Thyroid gland (tissue), 4 donors: Measurements from ENCODE around the gene PEPD. TPM values are rescaled to one million over a fixed set of nuclear protein-coding genes. Genes with fewer than 3 reads are reported as not detected.

Experiments used
- DNase-seq, 2 donors: peaks; one replicate each; pipeline ENCODE4 v3.0.0-alpha.2; 2019
- H3K27ac ChIP-seq, 3 donors: fragments of 200-600 bp; sonication (generic); 1 replicate in 2 of 3; 2 replicates in 1 of 3; pipeline ENCODE4 v1.5.1; 2016 to 2019; ENCODE audit warnings: mild to moderate bottlenecking in 1 of 3, moderate library complexity in 1 of 3
- H3K27me3 ChIP-seq: fragments of 200-600 bp; sonication (generic); one replicate; pipeline ENCODE4 v1.5.1; 2019
- H3K36me3 ChIP-seq, 2 donors: fragments of 200-600 bp; sonication (generic); one replicate each; pipeline ENCODE4 v1.5.1; 2016 to 2019
- H3K4me1 ChIP-seq, 2 donors: fragments of 200-600 bp; sonication (generic); one replicate each; pipeline ENCODE4 v1.5.1; 2017 to 2019
- H3K4me3 ChIP-seq, 3 donors: fragments of 200-600 bp; sonication (generic); replicated peaks in 1 of 3; 1 replicate in 2 of 3; 2 replicates in 1 of 3; pipeline ENCODE4 v1.5.1; 2016; ENCODE audit warnings: mild to moderate bottlenecking in 1 of 3
- H3K9me3 ChIP-seq: fragments of 200-600 bp; sonication (generic); one replicate; pipeline ENCODE4 v1.5.1; 2017
- POLR2A ChIP-seq, 2 donors: fragments of 450-650 bp; IDR thresholded peaks; one replicate each; pipeline ENCODE4 v1.6.1; 2017; ENCODE audit warnings: antibody characterized with exemption in 2 of 2, mild to moderate bottlenecking in 2 of 2, moderate library complexity in 1 of 2
- WGBS, 2 donors: methylation state at CpG; one replicate each; pipeline ENCODE4 v1.1.5; 2017; 5-methylcytosine and 5-hydroxymethylcytosine counted together
- intact Hi-C: fragments of 100-400 bp; cut with DNase I; formaldehyde crosslinking; loops from one replicate; pipeline ENCODE4 v1.15.1; 2023
- total RNA-seq, 4 donors: library from RNA; depleted of rRNA; stranded (reverse); fragments of >200 nt; gene quantifications; one replicate each; pipeline ENCODE4 v1.2.3, GENCODE V29; 2016
- TF ChIP-seq, protein P1 (sequence below), 6 experiments: fragments of 200-600 bp in 3 of 6; fragments of 450-650 bp in 3 of 6; sonication (generic) in 3 of 6; IDR thresholded peaks; one replicate each; pipeline ENCODE4 v1.5.1; 2016 to 2019; ENCODE audit warnings: antibody characterized with exemption in 6 of 6, mild to moderate bottlenecking in 2 of 6, inconsistent platforms in 1 of 6, moderate library complexity in 1 of 6

Gene PEPD
- total RNA-seq, 4 donors from 2014 or later, result 76.8 to 121 (median 102) TPM

DNA sequence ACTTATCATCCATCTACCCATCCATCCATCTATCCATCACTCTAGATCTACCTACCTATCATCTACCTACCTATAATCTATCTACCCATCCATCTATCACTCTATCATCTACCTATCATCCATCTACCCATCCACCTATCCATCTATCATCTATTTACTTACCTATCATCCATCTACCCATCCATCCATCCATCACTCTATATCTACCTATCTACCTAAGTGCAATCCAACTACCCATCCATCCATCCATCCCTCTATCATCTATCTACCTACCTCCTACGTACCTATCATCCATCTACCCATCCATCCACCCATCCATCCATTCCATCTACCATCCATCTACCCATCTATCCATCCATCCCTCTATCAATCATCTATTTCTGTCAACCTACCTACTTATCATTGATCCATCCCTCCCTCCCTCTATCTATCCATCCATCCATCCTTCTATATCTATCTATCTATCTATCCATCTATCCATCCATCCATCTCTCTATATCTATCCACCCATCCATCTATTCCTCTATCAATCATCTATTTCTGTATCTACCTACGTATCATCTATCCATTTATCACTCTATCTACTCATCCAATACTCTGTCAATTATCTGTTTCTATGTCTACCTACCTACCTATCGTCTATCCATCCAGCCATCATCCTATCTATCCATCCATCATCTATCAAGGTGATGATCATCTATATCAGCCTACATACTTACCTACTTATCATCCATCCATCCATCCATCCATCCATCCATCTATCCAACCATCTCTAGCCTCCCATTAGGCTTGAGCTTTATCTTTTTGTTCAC, 99.0 kb downstream of the PEPD start:
- Histone ChIP-seq H3K4me1 (no peaks in the 10 kb centered on the region), H3K4me3 (no peak overlapping the region), H3K36me3 (no peaks in the 10 kb centered on the region), H3K9me3 (no peaks in the 10 kb centered on the region), H3K27ac (no peak overlapping the region), H3K27me3 (no peaks in the 10 kb centered on the region)
- TF ChIP-seq POLR2A (IDR thresholded peaks at IDR 0.05), result no peak
- TF ChIP-seq, protein P1, sequence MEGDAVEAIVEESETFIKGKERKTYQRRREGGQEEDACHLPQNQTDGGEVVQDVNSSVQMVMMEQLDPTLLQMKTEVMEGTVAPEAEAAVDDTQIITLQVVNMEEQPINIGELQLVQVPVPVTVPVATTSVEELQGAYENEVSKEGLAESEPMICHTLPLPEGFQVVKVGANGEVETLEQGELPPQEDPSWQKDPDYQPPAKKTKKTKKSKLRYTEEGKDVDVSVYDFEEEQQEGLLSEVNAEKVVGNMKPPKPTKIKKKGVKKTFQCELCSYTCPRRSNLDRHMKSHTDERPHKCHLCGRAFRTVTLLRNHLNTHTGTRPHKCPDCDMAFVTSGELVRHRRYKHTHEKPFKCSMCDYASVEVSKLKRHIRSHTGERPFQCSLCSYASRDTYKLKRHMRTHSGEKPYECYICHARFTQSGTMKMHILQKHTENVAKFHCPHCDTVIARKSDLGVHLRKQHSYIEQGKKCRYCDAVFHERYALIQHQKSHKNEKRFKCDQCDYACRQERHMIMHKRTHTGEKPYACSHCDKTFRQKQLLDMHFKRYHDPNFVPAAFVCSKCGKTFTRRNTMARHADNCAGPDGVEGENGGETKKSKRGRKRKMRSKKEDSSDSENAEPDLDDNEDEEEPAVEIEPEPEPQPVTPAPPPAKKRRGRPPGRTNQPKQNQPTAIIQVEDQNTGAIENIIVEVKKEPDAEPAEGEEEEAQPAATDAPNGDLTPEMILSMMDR (IDR thresholded peaks at IDR 0.05), result no peak
- WGBS, 2 donors, result 96 to 97% methylated on average over 3 of the region's 3 CpGs
- DNase-seq, result no peak
- intact Hi-C loops, result no loop called here

DNA sequence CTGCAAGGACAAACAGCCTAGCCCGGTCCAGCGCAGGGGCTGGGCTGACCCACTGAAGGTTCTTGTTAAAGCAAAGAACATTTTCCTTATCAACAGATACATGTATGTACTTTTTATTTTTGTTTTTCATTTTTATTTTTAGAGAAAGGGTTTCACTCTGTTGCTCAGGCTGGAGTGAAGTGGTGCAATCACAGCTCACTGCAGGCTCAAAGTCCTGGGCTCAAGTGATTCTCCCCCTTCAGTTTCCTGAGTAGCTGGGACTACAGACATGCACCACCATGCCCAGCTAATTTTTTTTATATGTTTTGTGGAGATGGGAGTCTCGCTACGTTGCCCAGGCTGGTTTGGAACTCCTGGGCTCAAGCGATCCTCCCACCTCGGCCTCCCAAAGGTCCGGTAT, 100.2 kb downstream of the PEPD start:
- no peaks in the 10 kb centered on the region for H3K9me3 ChIP-seq
- no peaks in the 10 kb centered on the region for H3K36me3 ChIP-seq
- H3K4me1 ChIP-seq, result no peaks in the 10 kb centered on the region
- H3K4me3 ChIP-seq, result no peak overlapping the region
- TF ChIP-seq, protein P1 (IDR thresholded peaks at IDR 0.05), result no peak
- no peak for TF ChIP-seq POLR2A (IDR thresholded peaks at IDR 0.05)
- DNase-seq, result no peak
- no peaks in the 10 kb centered on the region for H3K27me3 ChIP-seq
- 95 to 99% methylated on average over 7 of the region's 7 CpGs for WGBS, 2 donors
- intact Hi-C loops, result no loop called here
- no peak overlapping the region for H3K27ac ChIP-seq

DNA sequence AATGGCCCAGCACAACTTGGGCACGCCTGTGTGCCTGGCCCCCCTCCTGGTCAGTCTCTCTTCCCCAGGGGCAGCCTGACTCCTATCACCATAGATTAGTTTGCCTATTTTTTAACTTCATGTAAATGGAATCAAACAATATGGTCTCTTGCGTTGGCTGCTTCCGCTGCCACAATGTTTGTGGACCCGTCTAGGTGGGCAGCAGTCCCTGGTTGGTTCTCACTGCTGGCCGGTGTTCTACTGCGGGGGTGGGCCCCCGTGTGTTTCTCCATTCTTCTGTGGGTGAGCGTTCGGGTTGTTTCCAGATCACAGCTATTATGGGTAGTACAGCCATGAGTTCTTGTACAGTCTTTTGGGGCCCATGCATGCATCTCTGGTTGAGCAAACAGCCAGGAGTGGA, 100.8 kb downstream of the PEPD start:
- Histone ChIP-seq H3K4me3 (no peak overlapping the region), H3K9me3 (no peaks in the 10 kb centered on the region), H3K27ac (no peak overlapping the region), H3K36me3 (no peaks in the 10 kb centered on the region), H3K27me3 (no peaks in the 10 kb centered on the region), H3K4me1 (no peaks in the 10 kb centered on the region)
- no peak for DNase-seq
- WGBS, 2 donors, result 89 to 94% methylated on average over 9 of the region's 9 CpGs
- intact Hi-C loops, result no loop called here
- no peak for TF ChIP-seq POLR2A (IDR thresholded peaks at IDR 0.05)
- TF ChIP-seq, protein P1 (IDR thresholded peaks at IDR 0.05), result no peak

DNA sequence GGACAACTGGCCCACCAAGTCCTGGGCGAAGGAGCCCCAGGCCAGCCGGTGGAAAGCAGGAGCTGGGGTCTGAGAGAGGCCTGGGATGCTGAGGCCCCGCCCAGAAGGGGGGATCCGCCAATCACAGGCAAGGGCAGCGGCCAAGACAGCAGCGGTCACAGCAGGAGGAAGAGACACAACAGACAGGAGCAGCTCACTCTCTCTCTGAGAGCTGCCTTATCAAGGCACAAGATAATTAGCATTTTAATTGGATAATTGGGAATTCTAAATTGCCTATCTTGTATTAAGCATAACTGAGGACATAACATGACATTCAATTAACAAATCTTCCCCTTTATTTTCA, 101.8 kb downstream of the PEPD start:
- Histone ChIP-seq H3K27me3 (no peaks in the 10 kb centered on the region), H3K9me3 (no peaks in the 10 kb centered on the region), H3K4me1 (no peaks in the 10 kb centered on the region), H3K27ac (no peak overlapping the region), H3K4me3 (no peak overlapping the region), H3K36me3 (no peaks in the 10 kb centered on the region)
- 39 to 55% methylated on average over 6 of the region's 6 CpGs for WGBS, 2 donors
- DNase-seq, result no peak
- TF ChIP-seq, protein P1 (IDR thresholded peaks at IDR 0.05), result no peak
- no peak for TF ChIP-seq POLR2A (IDR thresholded peaks at IDR 0.05)
- intact Hi-C loops, result loop anchor here (5.0 kb wide), 1 partner anchor 353 kb away; no protein-coding TSS in a partner anchor
